Stomach smooth muscle (tissue), 2 donors: ENCODE measurements around the gene B4GALNT1.

ENCODE experiments used
- H3K27ac ChIP-seq: one replicate; pipeline ENCODE4 v1.7.0; 2013; ENCODE audit warnings: mild to moderate bottlenecking, low read length, inconsistent platforms
- H3K27me3 ChIP-seq, 2 donors: one replicate each; pipeline ENCODE4 v1.7.0; 2013; ENCODE audit warnings: low read length in 2 of 2; ENCODE audit not compliant: insufficient read depth in 2 of 2, control insufficient read depth in 1 of 2
- H3K36me3 ChIP-seq, 2 donors: one replicate each; pipeline ENCODE4 v1.7.0; 2013; ENCODE audit warnings: low read length in 2 of 2; ENCODE audit not compliant: control insufficient read depth in 2 of 2, insufficient read depth in 2 of 2
- H3K4me1 ChIP-seq: one replicate; pipeline ENCODE4 v1.7.0; 2013; ENCODE audit warnings: low read length; ENCODE audit not compliant: control insufficient read depth, insufficient read depth
- H3K4me3 ChIP-seq, 2 donors: one replicate each; pipeline ENCODE4 v1.7.0; 2013; ENCODE audit warnings: low read length in 2 of 2
- H3K9ac ChIP-seq, 2 donors: one replicate each; pipeline ENCODE4 v1.7.0; 2013; ENCODE audit warnings: low read length in 2 of 2, mild to moderate bottlenecking in 1 of 2
- H3K9me3 ChIP-seq, 2 donors: one replicate each; pipeline ENCODE4 v1.7.0; 2013; ENCODE audit warnings: low read length in 2 of 2; ENCODE audit not compliant: control insufficient read depth in 2 of 2
- donor health status: healthy.
- donor health status: Pancreatic carcinoma.

The B4GALNT1 gene

GRCh38 chr12:57581802-57582201, 51.2 kb downstream of the B4GALNT1 start:
- H3K36me3 ChIP-seq = no peaks in the 10 kb centered on the region
- H3K9me3 ChIP-seq = no peaks in the 10 kb centered on the region
- peaks cover 0 to 3% of the 10 kb centered on the region in 2 donors for H3K27me3 ChIP-seq
- no peak overlapping the region for H3K27ac ChIP-seq
- H3K9ac ChIP-seq = no peak overlapping the region
- no peaks in the 10 kb centered on the region for H3K4me1 ChIP-seq
- H3K4me3 ChIP-seq = no peak overlapping the region

- no peaks in the 10 kb centered on the region for H3K36me3 ChIP-seq
- H3K27me3 ChIP-seq = peaks cover 0 to 3% of the 10 kb centered on the region in 2 donors
- H3K4me1 ChIP-seq = no peaks in the 10 kb centered on the region
- no peak overlapping the region for H3K4me3 ChIP-seq
- H3K9me3 ChIP-seq = no peaks in the 10 kb centered on the region
- H3K9ac ChIP-seq = no peak overlapping the region
- no peak overlapping the region for H3K27ac ChIP-seq
Observed at GRCh38 chr12:57580466-57580795, 52.6 kb downstream of the B4GALNT1 start.

- Histone ChIP-seq H3K4me3 (no peak overlapping the region), H3K27me3 (peaks cover 0 to 2% of the 10 kb centered on the region in 2 donors), H3K27ac (no peak overlapping the region), H3K4me1 (no peaks in the 10 kb centered on the region), H3K9me3 (no peaks in the 10 kb centered on the region), H3K9ac (no peak overlapping the region), H3K36me3 (no peaks in the 10 kb centered on the region)
Observed at GRCh38 chr12:57579677-57580465, 53.1 kb downstream of the B4GALNT1 start.

GRCh38 chr12:57579011-57579410, 54.0 kb downstream of the B4GALNT1 start:
- Histone ChIP-seq H3K4me3 (no peak overlapping the region), H3K4me1 (no peaks in the 10 kb centered on the region), H3K36me3 (no peaks in the 10 kb centered on the region), H3K9me3 (no peaks in the 10 kb centered on the region), H3K27ac (no peak overlapping the region), H3K9ac (no peak overlapping the region), H3K27me3 (peaks cover 0 to 2% of the 10 kb centered on the region in 2 donors)

GRCh38 chr12:57577981-57578758, 54.8 kb downstream of the B4GALNT1 start:
- Histone ChIP-seq H3K27me3 (no peaks in the 10 kb centered on the region), H3K9me3 (no peaks in the 10 kb centered on the region), H3K4me3 (no peak overlapping the region), H3K36me3 (no peaks in the 10 kb centered on the region), H3K27ac (no peak overlapping the region), H3K9ac (no peak overlapping the region), H3K4me1 (no peaks in the 10 kb centered on the region)

GRCh38 chr12:57576613-57577160, 56.3 kb downstream of the B4GALNT1 start:
- Histone ChIP-seq H3K27me3 (peaks cover 0 to 2% of the 10 kb centered on the region in 2 donors), H3K27ac (no peak overlapping the region)

More at GRCh38 chr12:57576613-57577160, 56.3 kb downstream of the B4GALNT1 start:
- Histone ChIP-seq H3K4me3 (no peak overlapping the region), H3K9ac (no peak overlapping the region), H3K9me3 (no peaks in the 10 kb centered on the region), H3K36me3 (no peaks in the 10 kb centered on the region), H3K4me1 (no peaks in the 10 kb centered on the region)
